CD4-positive, alpha-beta T cell treated with Interleukin-1 beta for 1 hour (primary cell): ENCODE data around the gene CCDC136.

Experiments used
- DNase-seq, 2 donors: peaks; one replicate each; pipeline ENCODE4 v3.0.0-alpha.2; 2020 to 2022

The CCDC136 gene

GRCh38 chr7:128791121-128791971, at the start of gene CCDC136:
Gene CCDC136 (plus strand): TSS chr7:128791968. CDS start chr7:128792412, 444 bp downstream.
- peak; percentile 80 to 83 for DNase-seq

- DNase-seq: no peak
Measured at GRCh38 chr7:128742206-128742605, 49.6 kb upstream of the CCDC136 start.

GRCh38 chr7:128743112-128743772, 48.5 kb upstream of the CCDC136 start:
- no peak for DNase-seq

- DNase-seq: no peak
Measured at GRCh38 chr7:128744366-128744905, 47.3 kb upstream of the CCDC136 start.

GRCh38 chr7:128745706-128746105, 46.1 kb upstream of the CCDC136 start:
- DNase-seq: no peak

GRCh38 chr7:128747327-128748079, 44.3 kb upstream of the CCDC136 start:
- DNase-seq: no peak

- DNase-seq: no peak
Measured at GRCh38 chr7:128752251-128752650, 39.5 kb upstream of the CCDC136 start.

GRCh38 chr7:128755075-128755818, 36.5 kb upstream of the CCDC136 start:
- no peak for DNase-seq

GRCh38 chr7:128755819-128756476, 35.8 kb upstream of the CCDC136 start:
- no peak for DNase-seq

GRCh38 chr7:128757203-128757602, 34.6 kb upstream of the CCDC136 start:
- no peak for DNase-seq

GRCh38 chr7:128758553-128758952, 33.2 kb upstream of the CCDC136 start:
- DNase-seq: no peak

- no peak for DNase-seq
Measured at GRCh38 chr7:128759242-128759641, 32.5 kb upstream of the CCDC136 start.

GRCh38 chr7:128763541-128763940, 28.2 kb upstream of the CCDC136 start:
- DNase-seq: no peak

GRCh38 chr7:128767475-128768110, 24.2 kb upstream of the CCDC136 start:
- DNase-seq: no peak

- no peak for DNase-seq
Measured at GRCh38 chr7:128770233-128770632, 21.5 kb upstream of the CCDC136 start.

- no peak for DNase-seq
Measured at GRCh38 chr7:128773604-128774003, 18.2 kb upstream of the CCDC136 start.

GRCh38 chr7:128774029-128774689, 17.6 kb upstream of the CCDC136 start:
- DNase-seq: no peak

- no peak for DNase-seq
Measured at GRCh38 chr7:128774921-128775320, 16.8 kb upstream of the CCDC136 start.

- DNase-seq: no peak
Measured at GRCh38 chr7:128775744-128776474, 15.9 kb upstream of the CCDC136 start, which contains the start of gene OPN1SW. Gene OPN1SW (minus strand): TSS chr7:128775794. CDS start chr7:128775781, 13 bp downstream.
